ENCODE data around the gene NBEAL1.
"Not testable (repeated sequence)": the region's sequence is repeated elsewhere in the genome, so short reads cannot be mapped to it uniquely, and the experiment has no call there.

NBEAL1 gene

GRCh38 chr2:203122317-203122986 lies 107.8 kb downstream of the NBEAL1 start:
- DNase-seq, result no peak

DNA sequence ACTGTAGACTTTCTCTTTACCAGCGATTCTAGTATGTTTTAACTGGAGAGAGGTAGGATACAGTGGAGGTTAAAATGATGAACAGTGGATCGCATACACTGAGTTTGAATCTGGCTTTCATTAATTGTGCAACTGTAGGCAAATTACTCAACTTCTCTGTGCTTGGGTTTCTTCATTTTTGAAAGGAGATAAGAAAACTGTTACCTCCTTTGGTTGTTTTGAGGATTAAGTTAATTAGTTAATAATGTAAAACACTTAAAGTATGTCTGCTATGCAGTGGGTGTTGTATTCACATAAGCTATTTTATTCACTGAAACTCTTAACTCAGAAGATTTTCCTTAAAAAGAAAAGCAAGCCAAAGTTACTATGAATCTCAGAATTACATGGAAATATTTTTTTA lies 112.3 kb downstream of the NBEAL1 start:
- DNase-seq, result no peak

DNA sequence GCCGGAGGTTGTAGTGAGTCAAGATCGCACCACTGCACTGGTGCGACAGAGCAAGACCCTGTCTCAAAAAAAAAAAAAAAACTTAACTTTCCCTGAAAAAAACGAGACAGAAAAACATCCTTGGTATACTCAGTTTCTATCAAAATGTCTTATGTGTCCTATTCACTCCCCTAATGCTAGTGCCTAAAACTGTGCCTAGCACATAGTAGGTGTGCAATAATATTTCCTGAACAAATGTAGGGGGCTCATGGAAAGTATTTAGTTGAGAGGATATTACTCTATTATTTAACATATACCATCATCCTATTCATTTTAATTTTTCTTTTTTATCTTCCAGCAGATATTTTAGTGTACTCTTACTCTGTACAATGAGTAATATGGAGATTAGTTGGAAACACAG lies 120.4 kb downstream of the NBEAL1 start:
- no peak for DNase-seq

GRCh38 chr2:203143391-203143790 lies 128.7 kb downstream of the NBEAL1 start:
- DNase-seq, result no peak

- DNase-seq, result no peak
Measured at GRCh38 chr2:203149194-203149593, 134.5 kb downstream of the NBEAL1 start.

DNA sequence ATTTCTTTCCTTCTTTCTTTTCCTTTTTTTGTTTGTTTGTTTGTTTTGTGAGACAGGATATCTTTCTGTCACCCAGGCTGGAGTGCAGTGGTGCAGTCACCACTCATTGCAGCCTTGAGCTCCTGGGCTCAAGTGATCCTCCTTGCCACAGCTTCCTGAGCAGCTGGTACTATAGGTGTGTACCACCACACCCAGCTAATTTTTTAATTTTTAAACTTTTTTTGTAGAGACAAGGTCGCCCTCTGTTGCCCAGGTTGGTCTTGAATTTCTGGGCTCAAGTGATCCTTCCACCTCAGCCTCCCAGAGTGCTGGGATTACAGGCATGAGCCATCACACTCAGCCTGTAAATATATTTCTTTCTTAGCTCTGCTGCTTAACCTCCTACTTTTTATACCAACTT lies 140.7 kb downstream of the NBEAL1 start:
- no peak for DNase-seq

- not testable (repeated sequence) for DNase-seq
Measured at GRCh38 chr2:203162722-203163121, 148.0 kb downstream of the NBEAL1 start.

- DNase-seq, result no peak
Measured at GRCh38 chr2:203164311-203164935, 149.7 kb downstream of the NBEAL1 start.

GRCh38 chr2:203167751-203168150 lies 153.1 kb downstream of the NBEAL1 start:
- DNase-seq, result no peak

DNA sequence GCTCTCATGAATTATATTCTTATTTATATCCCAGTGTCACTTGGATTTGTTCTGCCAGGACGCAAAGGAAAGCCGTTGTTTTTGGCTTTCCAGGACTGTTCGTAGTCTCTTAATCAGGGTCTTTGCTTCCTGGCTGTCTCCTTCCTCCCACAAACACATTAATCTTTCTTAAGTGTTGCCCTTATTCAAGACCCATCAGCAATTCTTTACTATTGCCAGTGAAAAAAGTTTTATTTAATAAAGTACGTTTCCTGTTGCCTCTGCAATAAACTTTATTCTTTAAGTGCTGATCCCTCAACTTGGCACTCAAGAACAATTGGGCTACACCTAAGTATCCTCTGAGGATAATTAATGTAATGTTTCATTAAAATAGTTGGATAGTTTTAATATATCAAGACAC lies 155.8 kb downstream of the NBEAL1 start:
- no peak for DNase-seq

DNA sequence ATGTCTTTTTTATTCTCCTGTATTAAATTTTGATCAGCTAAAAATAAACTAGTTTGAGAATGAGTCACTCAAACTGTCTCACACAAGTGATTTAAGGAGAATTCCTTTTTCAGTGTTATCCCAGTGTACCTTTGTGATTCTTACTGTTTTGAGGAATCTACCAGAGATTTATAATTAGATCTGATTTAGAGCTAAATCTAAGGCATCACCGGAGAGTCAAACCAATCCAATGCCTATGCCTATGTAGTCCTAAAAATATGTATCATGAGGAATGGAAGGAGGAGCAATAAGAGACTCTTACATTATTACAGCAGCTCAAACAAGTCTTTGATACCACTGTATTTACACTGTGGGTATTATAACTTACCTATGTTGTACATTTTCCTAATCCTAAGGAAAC lies 160.7 kb downstream of the NBEAL1 start:
- DNase-seq, result no peak

GRCh38 chr2:203177361-203177760 lies 162.7 kb downstream of the NBEAL1 start:
- no peak for DNase-seq

DNA sequence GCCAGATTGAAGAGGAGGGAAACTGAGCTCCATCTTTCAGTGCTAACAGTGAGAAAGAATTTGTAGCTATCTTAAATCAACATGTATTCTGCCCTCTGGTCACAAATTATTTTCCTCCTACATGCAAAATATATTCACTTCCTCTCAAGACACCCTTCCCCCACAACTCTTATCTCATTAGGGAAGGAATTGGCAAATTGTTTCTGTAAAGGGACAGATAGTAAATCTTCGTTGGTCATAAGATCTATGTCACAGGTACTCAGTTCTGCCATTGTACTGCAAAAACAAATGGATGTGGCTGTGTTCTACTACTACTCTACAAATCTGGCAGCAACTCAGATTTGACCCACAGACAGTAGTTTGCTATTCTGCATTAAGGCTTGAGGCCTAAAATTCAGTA lies 171.2 kb downstream of the NBEAL1 start:
- DNase-seq, result no peak

DNA sequence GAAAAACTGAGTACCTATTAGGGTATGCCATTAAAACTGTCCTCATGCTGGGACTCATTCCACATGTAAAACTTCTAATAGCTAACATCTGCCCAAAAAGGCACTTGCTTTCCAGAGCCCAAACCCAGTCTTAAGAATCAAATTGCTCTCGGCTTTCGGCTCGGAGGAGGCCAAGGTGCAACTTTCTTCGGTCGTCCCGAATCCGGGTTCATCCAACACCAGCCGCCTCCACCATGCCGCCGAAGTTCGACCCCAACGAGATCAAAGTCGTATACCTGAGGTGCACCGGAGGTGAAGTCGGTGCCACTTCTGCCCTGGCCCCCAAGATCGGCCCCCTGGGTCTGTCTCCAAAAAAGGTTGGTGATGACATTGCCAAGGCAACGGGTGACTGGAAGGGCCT lies 175.9 kb downstream of the NBEAL1 start:
- DNase-seq, result not testable (repeated sequence)

- not testable (repeated sequence) for DNase-seq
Measured at GRCh38 chr2:203191026-203191425, 176.4 kb downstream of the NBEAL1 start.

DNA sequence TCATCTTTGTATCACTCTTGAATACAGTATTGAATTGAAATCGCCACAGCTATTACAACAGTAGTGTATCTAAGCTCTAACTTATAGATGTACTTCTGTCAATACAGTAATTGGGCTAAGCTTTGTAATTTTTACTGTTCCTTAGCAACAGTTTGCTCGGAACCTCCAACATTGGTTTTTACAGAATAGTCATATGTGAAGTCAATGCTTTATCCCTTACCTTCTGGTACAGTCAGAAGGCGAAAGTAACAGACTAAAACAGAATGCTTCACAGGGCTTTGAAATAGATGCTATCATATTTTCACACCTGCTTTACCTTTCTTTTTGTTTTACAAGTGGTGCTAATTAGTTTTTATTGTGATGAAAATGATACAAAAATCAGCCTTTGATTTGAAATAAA lies 177.3 kb downstream of the NBEAL1 start:
- no peak for DNase-seq

DNA sequence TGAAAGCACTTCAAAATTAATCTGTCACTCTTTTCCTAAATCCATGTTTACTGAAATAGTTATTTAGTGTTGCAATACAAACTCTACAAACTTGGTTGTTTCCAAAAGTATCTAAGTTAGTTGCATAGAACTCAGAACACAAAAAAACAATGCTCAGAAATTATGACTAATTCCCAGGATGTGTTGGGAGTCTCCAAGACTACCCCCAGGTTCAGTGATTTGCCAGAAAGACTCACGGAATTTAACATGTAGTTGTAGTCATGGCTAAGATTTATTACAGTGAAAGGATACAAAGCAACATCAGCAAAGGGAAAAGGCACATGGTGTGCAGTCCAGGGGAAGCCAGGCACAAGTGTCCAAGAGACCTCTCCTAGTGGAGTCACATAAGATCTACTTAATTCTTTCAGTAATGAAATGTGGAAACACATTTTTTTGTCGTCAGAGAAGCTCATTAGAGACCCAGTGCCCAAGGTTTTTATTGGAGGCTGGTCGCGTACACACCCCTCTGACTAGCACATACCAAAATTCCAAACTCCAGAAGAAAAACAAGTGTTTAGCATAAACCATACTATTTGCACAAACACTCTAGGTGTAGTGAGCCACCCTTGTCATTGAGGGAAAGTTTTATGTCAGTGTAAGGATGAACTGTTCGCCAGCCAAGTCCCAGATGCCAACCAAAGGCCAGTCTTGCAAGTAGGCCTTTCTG lies 180.8 kb downstream of the NBEAL1 start:
- no peak for DNase-seq

DNA sequence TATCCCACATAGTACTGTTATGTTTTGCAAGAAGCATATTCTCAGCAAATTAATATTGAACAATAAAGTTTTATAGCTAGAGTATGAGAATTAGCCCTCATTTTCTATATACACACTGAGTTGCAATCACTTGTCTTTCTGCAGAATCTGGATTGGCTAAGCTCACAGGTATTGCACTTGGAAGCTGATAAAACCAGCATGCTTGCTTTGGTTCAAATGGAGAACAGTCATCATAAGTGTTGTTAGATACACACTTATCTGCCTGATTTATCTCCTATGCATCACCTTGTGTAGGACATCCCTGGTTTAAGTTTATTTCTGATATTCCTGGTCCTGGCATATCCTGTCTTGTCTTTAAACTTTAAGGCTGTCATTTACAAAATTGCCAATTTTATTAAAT lies 186.2 kb downstream of the NBEAL1 start:
- no peak for DNase-seq

- no peak for DNase-seq
Measured at GRCh38 chr2:203201426-203201825, 186.8 kb downstream of the NBEAL1 start.

- DNase-seq, result no peak
Measured at GRCh38 chr2:203209538-203209937, 194.9 kb downstream of the NBEAL1 start.

DNA sequence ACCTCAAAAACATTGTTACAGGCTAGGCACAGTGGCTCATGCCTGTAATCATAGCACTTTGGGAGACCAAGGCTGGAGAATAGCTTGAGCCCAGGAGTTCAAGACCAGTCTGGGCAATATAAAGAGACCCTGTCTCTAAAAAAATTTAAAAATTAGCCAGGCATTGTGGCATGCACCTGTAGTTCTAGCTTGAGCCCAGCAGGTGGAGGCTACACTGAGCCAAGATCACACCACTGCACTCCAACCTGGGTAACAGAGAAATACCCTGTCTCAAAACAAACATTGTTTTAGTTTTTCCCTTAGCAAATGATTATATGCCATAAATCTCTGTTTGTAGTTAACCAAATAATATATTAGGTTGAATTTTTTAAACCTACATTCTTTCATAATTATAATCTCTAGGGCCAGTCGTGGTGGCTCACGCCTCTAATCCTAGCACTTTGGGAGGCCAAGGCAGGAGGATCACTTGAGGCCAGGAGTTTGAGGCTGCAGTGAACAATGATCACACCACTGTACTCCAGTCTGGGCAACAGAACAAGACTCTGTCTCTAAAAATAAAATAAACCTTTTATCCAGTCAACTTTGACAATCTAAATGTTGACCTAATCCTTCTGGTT lies 210.9 kb downstream of the NBEAL1 start:
- peak; percentile 23 to 36 for DNase-seq

DNA sequence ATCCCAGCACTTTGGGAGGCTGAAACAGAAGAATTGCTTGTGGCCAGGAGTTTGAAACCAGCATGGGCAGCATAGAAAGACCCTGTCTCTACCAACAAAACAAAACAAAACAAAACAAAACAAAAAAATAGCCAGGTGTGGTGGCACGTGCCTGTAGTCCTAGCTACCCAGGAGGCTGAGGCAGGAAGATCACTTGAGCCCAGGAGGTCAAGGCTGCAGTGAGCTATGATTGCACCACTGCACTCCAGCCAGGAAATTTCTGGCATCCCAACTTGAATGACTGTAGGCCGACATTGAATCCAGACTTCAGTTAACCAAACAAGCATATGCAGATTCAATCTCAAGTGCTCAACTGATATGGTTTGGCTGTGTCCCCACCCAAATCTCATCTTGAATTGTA lies 215.0 kb downstream of the NBEAL1 start:
- DNase-seq, result not testable (repeated sequence)

DNA sequence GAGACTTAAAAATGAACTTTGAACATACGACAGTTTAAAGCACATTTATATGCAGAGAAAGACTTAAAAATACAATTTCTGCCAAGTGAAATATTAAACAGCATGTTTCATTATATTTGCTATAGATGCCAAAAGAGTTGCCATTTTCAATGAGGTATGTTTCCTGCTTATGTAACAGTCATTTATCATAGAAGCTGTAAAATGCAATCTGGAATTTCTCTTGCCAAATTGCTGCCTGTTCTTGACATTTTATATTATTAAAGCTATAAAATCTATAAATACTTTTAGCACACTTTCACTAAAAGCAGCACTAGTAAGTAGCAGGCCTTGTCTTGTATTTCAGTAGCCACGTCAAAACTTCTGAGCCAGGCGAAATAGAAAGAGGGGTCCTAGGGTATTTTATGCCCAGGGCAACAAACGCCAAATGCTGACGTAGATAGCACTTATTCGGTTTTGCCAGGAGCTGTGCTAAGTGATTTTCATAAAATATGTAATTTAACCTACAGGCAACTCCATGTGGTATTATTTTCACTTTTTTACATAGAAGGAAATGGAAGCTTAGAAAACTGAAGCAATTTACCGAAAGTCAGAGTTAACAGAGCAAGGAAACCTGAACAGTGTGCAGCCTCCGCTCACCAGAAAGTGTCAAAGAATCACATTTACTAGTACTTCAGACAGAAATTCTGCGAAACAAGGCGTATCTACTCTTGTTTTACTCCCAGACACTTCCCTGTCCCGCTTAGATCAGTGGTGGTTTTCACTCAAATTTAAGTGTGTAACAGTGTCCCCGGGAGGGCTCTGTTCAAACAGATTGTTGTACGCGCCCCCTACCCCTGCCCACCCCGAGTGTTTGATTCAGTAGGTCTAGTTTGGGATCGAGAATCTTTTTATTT lies 222.9 kb downstream of the NBEAL1 start:
- DNase-seq, result peak in 1 of 2 experiments; percentile 8
